NCI-H526 treated with DMSO at 0.1 percent for 48 hours (cell line): Measurements from ENCODE around the gene KCND1.

Source experiments
- DNase-seq: peaks from one replicate; lab custom pipeline; 2025; lab: John Stamatoyannopoulos, UW

KCND1 gene

DNA sequence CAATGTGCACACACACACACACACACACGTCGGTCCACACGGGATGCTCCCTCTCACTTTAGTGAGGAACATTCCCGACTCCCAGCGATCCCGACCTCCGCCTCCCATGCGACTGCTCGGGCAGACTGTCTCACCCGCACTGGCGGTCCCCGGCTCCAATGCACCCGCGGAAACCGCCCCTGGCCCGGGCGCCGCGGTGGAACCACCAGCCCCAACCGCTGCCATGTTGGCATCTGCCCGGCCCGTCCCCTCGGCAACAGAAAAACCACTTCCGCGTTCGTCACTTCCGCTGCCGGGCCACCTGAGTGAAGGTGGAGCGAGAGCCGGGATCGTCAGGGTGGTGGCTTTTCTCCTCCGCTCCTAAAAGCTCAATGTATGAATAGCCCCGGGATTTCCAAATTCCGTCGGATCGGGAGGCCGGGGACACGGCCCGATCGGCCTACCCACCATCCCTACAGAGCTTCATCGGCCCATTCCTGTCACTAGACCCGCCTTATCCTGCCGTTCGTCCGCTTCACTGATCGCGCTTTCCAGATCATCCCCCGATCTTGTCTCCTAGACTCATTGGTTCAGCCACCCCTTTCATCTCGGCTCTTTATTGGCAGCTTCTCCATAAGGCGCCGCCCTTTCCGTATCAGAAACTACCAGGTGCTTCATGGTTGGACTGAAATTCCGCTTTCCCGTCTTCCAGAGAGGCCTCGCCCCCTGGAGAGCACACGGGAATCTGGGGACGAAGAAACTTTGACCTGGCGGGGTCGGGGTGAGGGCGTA is 60.0 kb downstream of the KCND1 start, which contains the start of gene SLC35A2:
SLC35A2 (minus strand) TSS at position 235 of the 771 bp plus-strand sequence; CDS start at position 225, 10 bp downstream.
- DNase-seq: peak; percentile 85
